Erythroblast (primary cell): ENCODE results near the gene GAB4.

ENCODE experiments used
- DNase-seq, 2 experiments: peaks; one replicate each; lab custom pipeline; 2025; lab: John Stamatoyannopoulos, UW
- GATA1 ChIP-seq: IDR thresholded peaks from 2 replicates; pipeline ENCODE4 v1.6.1; 2011; ENCODE audit warnings: low read depth, mild to moderate bottlenecking, control low read depth, low read length, moderate library complexity
- POLR2A ChIP-seq: IDR thresholded peaks from 2 replicates; pipeline ENCODE4 v1.6.1; 2011; ENCODE audit warnings: mild to moderate bottlenecking, low read length

Gene GAB4

GRCh38 chr22:16969508-16970327 is 38.3 kb downstream of the GAB4 start:
- no peak for DNase-seq
- TF ChIP-seq POLR2A (no peak), GATA1 (no peak)

- no peak for DNase-seq
- TF ChIP-seq POLR2A (no peak), GATA1 (no peak)
These were observed 39.8 kb downstream of the GAB4 start for GRCh38 chr22:16968218-16968595.

GRCh38 chr22:16967453-16968217 is 40.4 kb downstream of the GAB4 start:
- no peak for TF ChIP-seq GATA1
- no peak for TF ChIP-seq POLR2A
- no peak for DNase-seq

GRCh38 chr22:16966251-16966650 is 41.8 kb downstream of the GAB4 start:
- TF ChIP-seq POLR2A (no peak), GATA1 (no peak)
- no peak for DNase-seq

GRCh38 chr22:16965560-16965959 is 42.5 kb downstream of the GAB4 start:
- TF ChIP-seq POLR2A = no peak
- DNase-seq = no peak

- DNase-seq = no peak
- TF ChIP-seq GATA1 = no peak
- no peak for TF ChIP-seq POLR2A
These were observed 42.9 kb downstream of the GAB4 start for GRCh38 chr22:16965083-16965482.

GRCh38 chr22:16964366-16964765 is 43.7 kb downstream of the GAB4 start:
- no peak for TF ChIP-seq POLR2A
- no peak for DNase-seq

- no peak for DNase-seq
- TF ChIP-seq GATA1 = no peak
- TF ChIP-seq POLR2A = no peak
These were observed 44.7 kb downstream of the GAB4 start for GRCh38 chr22:16963189-16963945.

GRCh38 chr22:16962501-16962900 is 45.5 kb downstream of the GAB4 start:
- no peak for TF ChIP-seq POLR2A
- no peak for TF ChIP-seq GATA1
- DNase-seq = no peak

GRCh38 chr22:16961477-16962186 is 46.4 kb downstream of the GAB4 start:
- no peak for DNase-seq
- TF ChIP-seq GATA1 (no peak), POLR2A (no peak)

GRCh38 chr22:16960884-16961249 is 47.2 kb downstream of the GAB4 start:
- TF ChIP-seq POLR2A = no peak

GRCh38 chr22:16960220-16960883 is 47.7 kb downstream of the GAB4 start:
- TF ChIP-seq POLR2A = no peak
- no peak for TF ChIP-seq GATA1
- DNase-seq = no peak

More at GRCh38 chr22:16960884-16961249, 47.2 kb downstream of the GAB4 start:
- no peak for DNase-seq
